ENCODE results near the gene EVC2. TPM values are rescaled to one million over a fixed set of nuclear protein-coding genes. Genes with fewer than 3 reads are reported as not detected.

The EVC2 gene
- total and polyA plus RNA-seq, 4 experiments from 2014 or later: 0.31 to 3.3 (median 2.0) TPM

GRCh38 chr4:5755161-5755560 is 46.8 kb upstream of the EVC2 start:
- Mint-ChIP-seq H3K27me3 (no peaks in the 10 kb centered on the region), H3K4me3 (no peak overlapping the region), H3K9me3 (peaks cover 0 to 3% (median 0%) of the 10 kb centered on the region in 8 donors), H3K36me3 (peaks cover 0 to 3% of the 10 kb centered on the region in 2 donors), H3K27ac (no peak overlapping the region), H3K4me1 (peaks cover 0 to 4% (median 0%) of the 10 kb centered on the region in 4 donors)
- Histone ChIP-seq H3K4me3 (ENCODE audit: low read length in 2 of 2) (no peak overlapping the region), H3K27ac (ENCODE audit: low read depth, low read length) (no peak overlapping the region), H3K9me3 (ENCODE audit: control insufficient read depth in 1 of 2, low read length in 2 of 2) (no peaks in the 10 kb centered on the region), H3K27me3 (ENCODE audit: insufficient read depth, low read length) (no peaks in the 10 kb centered on the region), H3K4me1 (ENCODE audit: insufficient read depth, low read length) (no peaks in the 10 kb centered on the region), H3K36me3 (ENCODE audit: insufficient read depth, low read length) (no peaks in the 10 kb centered on the region)
- intact Hi-C loops (cut with micrococcal nuclease): no loop called here
- ChIA-PET POLR2A (ENCODE audit: partially characterized antibody) (no interaction called here), CTCF (ENCODE audit: partially characterized antibody) (no interaction called here)
- DNase-seq: no peak

DNA sequence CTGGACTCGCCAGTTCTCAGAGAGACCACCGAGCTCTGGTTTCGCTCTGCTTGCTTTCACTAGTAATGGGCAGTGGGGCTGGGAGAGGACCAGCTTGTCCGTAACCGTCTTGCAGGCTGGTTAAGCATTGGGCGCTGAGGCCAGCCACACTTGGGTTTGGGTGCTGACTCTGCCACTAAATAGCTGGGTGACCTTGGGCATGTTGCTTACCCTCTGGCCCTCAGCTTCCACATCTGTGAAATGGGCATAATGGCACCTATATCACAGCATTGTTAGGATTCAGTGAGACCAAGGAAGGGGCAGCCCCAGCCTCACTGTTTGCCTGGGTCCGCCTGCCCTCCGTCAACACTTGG is 46.1 kb upstream of the EVC2 start:
- no peaks in the 10 kb centered on the region for H3K27me3 ChIP-seq (ENCODE audit: insufficient read depth, low read length)
- ChIA-PET CTCF (ENCODE audit: partially characterized antibody) (no interaction called here), POLR2A (ENCODE audit: partially characterized antibody) (no interaction called here)
- H3K4me1 ChIP-seq (ENCODE audit: insufficient read depth, low read length): no peaks in the 10 kb centered on the region
- H3K4me3 ChIP-seq (ENCODE audit: low read length in 2 of 2): no peak overlapping the region
- DNase-seq: no peak
- H3K9me3 ChIP-seq (ENCODE audit: control insufficient read depth in 1 of 2, low read length in 2 of 2): no peaks in the 10 kb centered on the region
- H3K27ac ChIP-seq (ENCODE audit: low read depth, low read length): no peak overlapping the region
- Mint-ChIP-seq H3K27ac (no peak overlapping the region), H3K4me1 (peaks cover 0 to 4% (median 0%) of the 10 kb centered on the region in 4 donors), H3K4me3 (no peak overlapping the region), H3K27me3 (no peaks in the 10 kb centered on the region), H3K36me3 (peaks cover 0 to 3% of the 10 kb centered on the region in 2 donors), H3K9me3 (peaks cover 0 to 1% (median 0%) of the 10 kb centered on the region in 8 donors)
- intact Hi-C loops (cut with micrococcal nuclease): no loop called here
- H3K36me3 ChIP-seq (ENCODE audit: insufficient read depth, low read length): no peaks in the 10 kb centered on the region

- H3K27ac ChIP-seq (ENCODE audit: low read depth, low read length): no peak overlapping the region
- H3K27ac Mint-ChIP-seq: peak overlapping the region in 1 of 7 donors; percentile 18
- H3K4me3 Mint-ChIP-seq: peak overlapping the region in 1 of 8 donors; percentile 69
- peaks cover 0 to 4% (median 0%) of the 10 kb centered on the region in 4 donors for H3K4me1 Mint-ChIP-seq
- H3K9me3 Mint-ChIP-seq: peaks cover 0 to 2% (median 0%) of the 10 kb centered on the region in 8 donors
- no peak overlapping the region for H3K4me3 ChIP-seq (ENCODE audit: low read length in 2 of 2)
- no peak for DNase-seq
- intact Hi-C loops (cut with micrococcal nuclease): no loop called here
- CTCF ChIA-PET (ENCODE audit: partially characterized antibody): no interaction called here
- H3K4me1 ChIP-seq (ENCODE audit: insufficient read depth, low read length): no peaks in the 10 kb centered on the region
- H3K27me3 Mint-ChIP-seq: no peaks in the 10 kb centered on the region
- peaks cover 0 to 3% of the 10 kb centered on the region in 2 donors for H3K36me3 Mint-ChIP-seq
- H3K36me3 ChIP-seq (ENCODE audit: insufficient read depth, low read length): no peaks in the 10 kb centered on the region
- no peaks in the 10 kb centered on the region for H3K27me3 ChIP-seq (ENCODE audit: insufficient read depth, low read length)
- POLR2A ChIA-PET (ENCODE audit: partially characterized antibody): no interaction called here
- H3K9me3 ChIP-seq (ENCODE audit: control insufficient read depth in 1 of 2, low read length in 2 of 2): no peaks in the 10 kb centered on the region
These were observed 45.6 kb upstream of the EVC2 start for GRCh38 chr4:5753766-5754528.

DNA sequence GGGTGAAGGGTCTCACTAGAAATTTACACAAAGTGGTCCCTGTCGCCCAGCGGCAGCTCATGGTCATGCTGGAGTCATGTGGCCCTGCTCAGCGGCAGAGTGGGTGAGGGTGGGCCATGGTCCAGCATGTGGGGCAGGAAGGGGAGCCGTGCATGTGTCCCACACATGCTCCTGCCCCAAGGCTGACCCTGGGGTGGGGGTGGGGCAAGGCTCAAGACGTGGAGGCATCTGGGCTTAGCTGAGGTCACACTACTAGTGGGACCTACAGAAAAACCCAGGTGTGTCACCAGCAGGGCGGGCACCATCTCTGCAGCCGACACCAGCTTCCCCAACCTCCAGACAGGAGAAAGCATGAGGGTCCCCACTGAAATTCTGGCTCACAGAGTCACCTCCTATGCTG is 45.0 kb upstream of the EVC2 start:
- Mint-ChIP-seq H3K4me1 (no peaks in the 10 kb centered on the region), H3K27me3 (no peaks in the 10 kb centered on the region), H3K4me3 (no peak overlapping the region), H3K27ac (no peak overlapping the region), H3K9me3 (peaks cover 0 to 2% (median 0%) of the 10 kb centered on the region in 8 donors), H3K36me3 (peaks cover 0 to 3% of the 10 kb centered on the region in 2 donors)
- Histone ChIP-seq H3K36me3 (ENCODE audit: insufficient read depth, low read length) (no peaks in the 10 kb centered on the region), H3K4me3 (ENCODE audit: low read length in 2 of 2) (no peak overlapping the region), H3K27ac (ENCODE audit: low read depth, low read length) (no peak overlapping the region), H3K4me1 (ENCODE audit: insufficient read depth, low read length) (no peaks in the 10 kb centered on the region), H3K9me3 (ENCODE audit: control insufficient read depth in 1 of 2, low read length in 2 of 2) (no peaks in the 10 kb centered on the region), H3K27me3 (ENCODE audit: insufficient read depth, low read length) (no peaks in the 10 kb centered on the region)
- ChIA-PET CTCF (ENCODE audit: partially characterized antibody) (no interaction called here), POLR2A (ENCODE audit: partially characterized antibody) (no interaction called here)
- no peak for DNase-seq
- intact Hi-C loops (cut with micrococcal nuclease): no loop called here

DNA sequence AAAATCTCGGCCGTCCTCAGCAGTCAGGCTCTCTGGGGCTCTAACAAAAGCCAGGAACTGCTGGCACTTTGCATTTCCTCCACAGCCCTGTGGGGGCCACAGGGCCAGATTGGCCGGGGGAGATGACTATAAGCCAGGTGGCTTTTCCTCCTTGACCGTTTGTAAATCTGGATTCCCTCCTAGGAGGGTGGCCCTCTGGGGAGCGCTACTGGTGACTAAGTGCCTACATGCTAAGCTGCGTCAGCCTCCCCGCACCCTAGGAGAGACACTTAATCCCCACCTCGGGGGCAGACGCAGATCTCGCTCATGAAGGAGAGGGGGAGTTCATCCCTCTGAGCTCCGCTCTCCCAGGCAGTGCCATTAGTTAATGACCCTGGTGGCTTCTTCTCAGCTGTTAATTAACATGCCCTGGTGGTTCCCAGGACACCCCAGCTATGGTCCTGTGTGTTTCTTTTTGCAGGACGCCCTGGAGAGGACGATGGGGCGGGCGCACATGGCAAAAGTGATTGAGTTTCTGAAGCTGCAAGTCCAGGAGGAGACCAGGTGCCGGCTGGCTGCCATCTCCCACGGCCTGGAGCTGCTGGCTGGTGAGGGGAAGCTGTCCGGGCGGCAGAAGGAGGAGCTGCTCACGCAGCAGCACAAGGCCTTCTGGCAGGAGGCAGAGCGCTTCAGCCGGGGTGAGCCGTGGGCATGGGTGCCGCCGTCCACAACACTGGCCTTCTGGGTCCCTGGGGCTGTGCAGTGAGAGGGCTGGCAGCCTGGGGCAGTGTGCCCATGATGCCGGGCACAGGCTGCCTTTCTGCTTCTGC is 44.2 kb upstream of the EVC2 start:
- DNase-seq: no peak
- Histone ChIP-seq H3K36me3 (ENCODE audit: insufficient read depth, low read length) (no peaks in the 10 kb centered on the region), H3K27me3 (ENCODE audit: insufficient read depth, low read length) (no peaks in the 10 kb centered on the region), H3K4me3 (ENCODE audit: low read length in 2 of 2) (no peak overlapping the region), H3K27ac (ENCODE audit: low read depth, low read length) (no peak overlapping the region), H3K4me1 (ENCODE audit: insufficient read depth, low read length) (no peaks in the 10 kb centered on the region), H3K9me3 (ENCODE audit: control insufficient read depth in 1 of 2, low read length in 2 of 2) (no peaks in the 10 kb centered on the region)
- no peak overlapping the region for H3K4me3 Mint-ChIP-seq
- POLR2A ChIA-PET (ENCODE audit: partially characterized antibody): no interaction called here
- intact Hi-C loops (cut with micrococcal nuclease): no loop called here
- peaks cover 0 to 3% of the 10 kb centered on the region in 2 donors for H3K36me3 Mint-ChIP-seq
- H3K27me3 Mint-ChIP-seq: no peaks in the 10 kb centered on the region
- H3K27ac Mint-ChIP-seq: no peak overlapping the region
- H3K9me3 Mint-ChIP-seq: peaks cover 0 to 2% (median 0%) of the 10 kb centered on the region in 8 donors
- CTCF ChIA-PET (ENCODE audit: partially characterized antibody): no interaction called here
- H3K4me1 Mint-ChIP-seq: no peaks in the 10 kb centered on the region

GRCh38 chr4:5751666-5752375 is 43.5 kb upstream of the EVC2 start:
- H3K4me1 Mint-ChIP-seq: no peaks in the 10 kb centered on the region
- Histone ChIP-seq H3K27me3 (ENCODE audit: insufficient read depth, low read length) (no peaks in the 10 kb centered on the region), H3K4me3 (ENCODE audit: low read length in 2 of 2) (no peak overlapping the region), H3K4me1 (ENCODE audit: insufficient read depth, low read length) (no peaks in the 10 kb centered on the region), H3K27ac (ENCODE audit: low read depth, low read length) (no peak overlapping the region), H3K9me3 (ENCODE audit: control insufficient read depth in 1 of 2, low read length in 2 of 2) (no peaks in the 10 kb centered on the region), H3K36me3 (ENCODE audit: insufficient read depth, low read length) (no peaks in the 10 kb centered on the region)
- CTCF ChIA-PET (ENCODE audit: partially characterized antibody): no interaction called here
- no peaks in the 10 kb centered on the region for H3K27me3 Mint-ChIP-seq
- intact Hi-C loops (cut with micrococcal nuclease): no loop called here
- peaks cover 0 to 3% of the 10 kb centered on the region in 2 donors for H3K36me3 Mint-ChIP-seq
- H3K27ac Mint-ChIP-seq: no peak overlapping the region
- H3K4me3 Mint-ChIP-seq: no peak overlapping the region
- POLR2A ChIA-PET (ENCODE audit: partially characterized antibody): no interaction called here
- no peak for DNase-seq
- peaks cover 0 to 2% (median 0%) of the 10 kb centered on the region in 8 donors for H3K9me3 Mint-ChIP-seq

DNA sequence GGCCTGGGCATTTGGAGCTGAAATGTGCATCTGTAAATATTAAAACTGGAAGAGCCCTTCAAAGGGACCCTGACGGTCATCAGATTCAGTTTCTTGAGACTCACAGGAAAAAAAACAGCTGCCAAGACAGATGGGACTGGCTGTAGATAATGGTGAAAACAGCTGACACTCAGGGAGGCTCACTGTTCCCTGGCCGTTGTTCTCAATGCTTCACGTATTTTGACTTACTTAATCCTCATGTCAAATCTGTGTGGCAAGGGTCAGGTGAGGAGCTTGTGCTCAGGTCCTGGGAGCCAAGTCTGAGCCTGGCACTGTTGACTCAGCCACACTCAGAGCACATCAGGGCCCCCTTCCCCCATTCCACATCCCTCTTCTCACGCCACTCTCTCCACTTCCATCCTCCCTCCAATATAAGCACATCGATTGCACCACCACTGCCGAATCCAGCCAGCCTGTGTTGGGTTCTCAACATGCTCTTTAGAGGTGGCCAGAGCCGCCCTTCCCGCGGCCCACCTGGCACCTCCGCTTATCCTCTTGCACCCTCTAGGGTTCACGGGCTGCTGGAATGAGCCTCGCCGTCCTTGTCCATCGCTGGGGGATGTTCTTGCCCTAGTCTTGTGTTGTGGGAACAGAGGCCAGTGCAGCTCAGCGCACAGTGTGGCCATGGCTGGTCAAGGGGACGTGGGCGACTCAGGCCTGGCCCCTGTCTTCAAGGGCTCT is 42.7 kb upstream of the EVC2 start:
- Mint-ChIP-seq H3K4me1 (no peaks in the 10 kb centered on the region), H3K27me3 (no peaks in the 10 kb centered on the region), H3K27ac (no peak overlapping the region), H3K4me3 (no peak overlapping the region), H3K36me3 (peaks cover 0 to 3% of the 10 kb centered on the region in 2 donors), H3K9me3 (peaks cover 0 to 6% (median under 1%) of the 10 kb centered on the region in 8 donors)
- intact Hi-C loops (cut with micrococcal nuclease): no loop called here
- ChIA-PET CTCF (ENCODE audit: partially characterized antibody) (no interaction called here), POLR2A (ENCODE audit: partially characterized antibody) (no interaction called here)
- no peaks in the 10 kb centered on the region for H3K4me1 ChIP-seq (ENCODE audit: insufficient read depth, low read length)
- H3K27ac ChIP-seq (ENCODE audit: low read depth, low read length): no peak overlapping the region
- DNase-seq: no peak
- H3K27me3 ChIP-seq (ENCODE audit: insufficient read depth, low read length): no peaks in the 10 kb centered on the region
- no peaks in the 10 kb centered on the region for H3K9me3 ChIP-seq (ENCODE audit: control insufficient read depth in 1 of 2, low read length in 2 of 2)
- H3K4me3 ChIP-seq (ENCODE audit: low read length in 2 of 2): no peak overlapping the region
- no peaks in the 10 kb centered on the region for H3K36me3 ChIP-seq (ENCODE audit: insufficient read depth, low read length)

Measured in CD4-positive, alpha-beta memory T cell (primary cell).